ENCODE measurements around the gene LCP1.

Gene LCP1

DNA sequence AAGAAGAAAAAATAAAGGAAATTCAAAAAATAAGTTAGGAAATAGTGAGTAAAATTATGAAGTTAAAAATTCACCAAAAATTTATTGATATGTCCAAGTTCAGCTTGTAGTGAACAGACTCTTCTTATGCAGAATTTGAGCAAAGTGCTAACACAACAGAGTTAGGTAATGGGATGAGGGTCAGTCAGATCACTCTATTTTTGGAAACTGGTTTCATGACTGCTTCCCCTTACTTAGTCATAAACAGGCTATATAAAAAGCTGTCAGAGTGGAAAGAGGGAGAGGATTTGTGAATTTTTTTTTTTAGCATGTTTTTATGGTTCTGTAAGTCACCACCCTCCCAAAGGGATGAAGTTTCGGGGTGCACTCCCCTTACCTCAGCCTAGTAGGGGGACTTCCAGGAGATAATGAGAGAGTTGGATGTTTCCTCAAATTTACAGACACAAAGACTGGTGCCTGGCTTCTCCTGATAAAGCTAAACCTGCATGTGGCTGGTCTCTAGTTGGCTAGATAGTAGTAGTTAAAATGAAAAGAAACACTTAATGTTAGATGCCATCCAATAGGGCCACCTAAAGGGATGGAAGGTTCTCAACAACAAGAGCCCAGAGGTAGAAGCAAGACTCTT, 81.7 kb downstream of the LCP1 start:
- DNase-seq (ENCODE audit: low read depth): no peak

DNA sequence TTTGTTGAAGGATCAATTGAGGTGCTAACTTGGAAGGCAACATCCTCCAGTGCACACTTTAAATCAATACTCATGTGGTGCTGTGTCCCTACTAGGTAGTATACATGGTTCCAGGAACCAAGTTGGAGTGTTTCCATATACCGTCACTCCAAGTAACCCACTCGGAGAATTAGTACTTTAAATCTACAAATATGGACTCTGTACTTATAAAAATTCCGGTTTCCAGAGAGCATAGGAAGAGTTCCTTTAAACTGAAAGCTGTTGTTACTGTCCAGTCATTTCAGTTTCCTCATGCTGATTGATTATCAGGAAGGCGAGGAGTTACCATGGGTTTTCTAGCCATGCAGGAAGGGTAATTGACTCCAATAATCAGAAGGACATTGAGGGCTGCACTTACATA, 84.3 kb downstream of the LCP1 start:
- DNase-seq (ENCODE audit: low read depth): no peak

DNA sequence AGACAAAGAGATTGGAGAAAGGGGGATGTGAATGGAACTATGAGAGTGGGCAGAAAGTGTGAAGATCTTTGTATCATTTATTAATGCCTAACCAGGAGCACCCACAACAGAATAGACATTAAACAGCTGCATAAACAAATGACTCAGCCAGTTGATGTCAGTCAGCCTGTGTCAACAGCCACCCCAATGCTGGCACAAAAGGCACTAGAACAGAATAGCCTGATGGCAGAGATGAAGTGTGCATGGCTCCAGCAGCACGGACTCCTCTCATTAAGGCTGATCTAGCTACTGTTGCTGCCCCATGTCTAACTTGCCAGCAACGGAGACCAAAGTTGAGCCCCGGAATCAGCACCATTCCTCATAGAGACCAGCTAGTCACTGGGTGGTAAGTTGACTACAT, 85.0 kb downstream of the LCP1 start:
- DNase-seq (ENCODE audit: low read depth): no peak

DNA sequence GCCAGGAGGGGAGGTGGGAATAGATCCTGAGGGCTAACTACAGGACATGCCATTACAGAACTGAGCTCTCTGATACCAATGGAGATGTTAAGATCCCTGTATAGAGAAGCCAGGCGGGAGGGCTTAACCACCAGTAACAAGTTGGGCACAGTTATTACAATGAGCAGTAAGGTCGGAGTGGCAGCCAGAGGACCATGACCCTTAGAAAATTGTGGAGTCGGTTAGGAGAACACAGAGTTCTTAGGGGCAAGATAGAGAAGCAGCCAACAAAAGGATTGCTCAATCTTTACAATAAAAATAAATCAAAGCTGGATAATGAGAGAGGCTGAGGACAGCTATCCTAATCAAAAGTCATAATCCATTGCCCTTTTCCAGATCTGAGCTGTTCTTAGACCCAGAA, 87.5 kb downstream of the LCP1 start:
- DNase-seq (ENCODE audit: low read depth): no peak

- DNase-seq (ENCODE audit: low read depth): no peak
These were observed 93.0 kb downstream of the LCP1 start for GRCh38 chr13:46088821-46089562.

GRCh38 chr13:46087481-46087880, 94.5 kb downstream of the LCP1 start:
- no peak for DNase-seq (ENCODE audit: low read depth)

DNA sequence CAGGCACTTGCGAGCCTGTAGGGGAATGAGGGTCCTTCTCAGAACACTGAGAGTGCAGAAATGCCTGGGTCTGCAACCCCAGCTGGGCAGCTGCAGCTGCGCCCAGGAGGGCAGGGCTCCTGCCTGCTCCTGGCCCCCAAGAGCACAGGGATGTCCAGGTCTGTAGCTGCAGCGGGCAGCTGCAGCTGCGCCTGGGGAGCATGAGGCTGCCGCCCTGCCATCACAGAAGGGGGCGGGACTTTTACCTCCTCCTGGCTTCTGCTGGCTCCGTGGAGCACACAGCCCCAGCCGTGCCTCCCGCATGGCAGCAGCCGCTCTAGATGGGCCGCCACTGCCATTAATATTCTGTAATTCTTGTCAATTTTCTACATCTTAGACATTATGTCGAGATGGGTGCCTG, 95.0 kb downstream of the LCP1 start:
- DNase-seq (ENCODE audit: low read depth): no peak

DNA sequence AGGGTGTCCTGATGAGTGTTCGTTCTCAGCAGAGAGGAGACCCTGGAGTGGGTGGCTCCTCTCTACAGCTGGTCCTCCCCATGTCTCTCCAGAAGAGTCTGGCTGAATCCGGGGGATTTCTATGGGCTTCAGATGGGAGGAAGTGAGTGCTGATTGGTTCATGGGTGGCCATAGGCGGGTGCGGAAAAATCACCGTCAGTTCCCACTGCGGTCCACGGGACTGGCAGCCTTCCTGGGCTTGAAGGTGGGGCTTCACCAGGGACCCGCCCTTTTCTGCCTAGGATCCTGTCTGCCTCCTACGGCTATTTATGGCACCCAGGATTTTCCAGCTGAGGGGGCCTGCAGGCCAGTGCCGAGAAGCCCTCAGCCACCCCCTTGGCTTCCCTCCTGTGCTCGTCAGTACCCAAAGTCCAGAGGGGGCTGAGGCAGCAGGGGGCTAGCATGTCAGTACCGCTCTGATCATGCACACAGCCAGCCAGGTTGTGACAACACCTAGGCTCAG, 95.5 kb downstream of the LCP1 start:
- no peak for DNase-seq (ENCODE audit: low read depth)

GRCh38 chr13:46085737-46086136, 96.2 kb downstream of the LCP1 start:
- no peak for DNase-seq (ENCODE audit: low read depth)

DNA sequence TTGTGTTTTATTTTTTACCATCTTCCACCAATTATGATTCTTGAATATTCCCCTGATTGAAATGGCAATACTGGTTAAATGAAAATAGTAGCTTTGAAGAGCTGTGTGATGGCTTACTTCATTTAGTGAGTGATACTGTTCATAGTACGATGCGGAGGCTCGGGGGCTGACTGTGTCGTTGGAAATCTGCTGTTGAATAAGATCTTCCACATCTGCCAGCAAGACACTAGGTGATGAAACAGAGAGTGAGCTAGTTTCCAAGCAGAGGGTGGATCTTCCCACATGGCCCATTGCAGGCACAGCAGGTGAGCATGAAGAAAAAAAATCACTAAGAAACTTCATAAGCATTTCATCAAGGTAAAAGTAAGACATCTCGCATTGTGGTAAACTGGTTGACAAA, 99.7 kb downstream of the LCP1 start:
- DNase-seq (ENCODE audit: low read depth): no peak

DNA sequence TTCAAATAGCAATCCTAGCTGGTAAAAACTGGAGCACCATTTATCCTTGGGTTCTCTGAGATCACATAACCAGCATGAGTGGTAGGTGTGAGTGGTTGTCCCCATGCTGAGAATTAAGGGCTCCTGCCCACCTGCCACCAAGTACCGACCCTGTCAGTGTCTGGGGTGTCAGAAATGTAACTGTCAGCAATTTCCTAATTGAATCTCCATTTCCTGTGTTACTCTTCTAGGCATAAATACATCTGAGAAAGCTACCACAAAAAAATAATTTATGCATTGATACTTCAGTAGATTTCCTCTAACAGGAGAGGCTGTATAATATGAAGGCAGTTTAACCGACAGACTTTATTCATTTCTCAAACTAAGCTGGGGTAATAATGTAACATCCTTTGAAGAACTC, 102.2 kb downstream of the LCP1 start:
- DNase-seq (ENCODE audit: low read depth): no peak

DNA sequence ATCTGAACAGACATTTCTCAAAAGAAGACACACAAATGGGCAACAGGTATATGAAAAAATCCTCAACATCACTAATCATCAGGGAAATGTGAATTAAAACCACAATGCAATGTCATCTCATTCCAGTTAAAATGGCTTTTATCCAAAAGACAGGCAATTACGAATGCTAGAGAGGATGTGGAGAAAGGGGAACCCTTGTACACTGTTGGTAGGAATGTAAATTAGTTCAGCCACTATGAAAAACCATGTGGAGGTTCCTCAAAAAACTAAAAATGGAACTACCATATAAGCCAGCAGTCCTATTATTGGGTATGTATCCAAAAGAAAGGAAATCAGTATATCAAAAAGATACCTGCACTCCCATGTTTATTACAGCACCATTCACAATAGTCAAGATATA, 104.7 kb downstream of the LCP1 start:
- no peak for DNase-seq (ENCODE audit: low read depth)

DNA sequence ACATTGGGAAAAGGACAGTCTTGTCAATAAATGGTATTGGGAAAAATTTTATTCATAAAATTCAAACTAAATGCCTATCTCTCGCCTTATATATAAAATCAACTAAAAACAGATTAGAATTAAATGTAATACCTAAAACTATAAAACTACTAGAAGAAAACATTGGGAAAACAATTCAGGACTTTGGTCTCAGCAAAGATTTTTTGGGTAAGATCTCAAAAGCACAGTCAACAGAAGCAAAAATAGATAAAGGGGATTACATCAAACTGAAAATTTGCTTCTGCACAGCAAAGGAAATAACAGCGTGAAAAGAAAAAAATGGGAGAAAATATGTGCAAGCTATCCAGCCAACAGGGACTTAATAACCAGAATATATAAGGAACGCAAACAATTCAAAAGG, 105.2 kb downstream of the LCP1 start:
- DNase-seq (ENCODE audit: low read depth): no peak
